ENCODE results near the gene GRIA4. TPM values are rescaled to one million over a fixed set of nuclear protein-coding genes. Genes with fewer than 3 reads are reported as not detected.
A peak's percentile ranks its signal among the peaks of the same experiment; 100 is the strongest.

The GRIA4 gene
- total RNA-seq, 2 experiments from 2014 or later, result not detected

GRCh38 chr11:105667441-105667840 is 57.6 kb downstream of the GRIA4 start:
- Mint-ChIP-seq H3K4me1 (ENCODE audit: low read depth) (peaks cover 2% of the 10 kb centered on the region), H3K27ac (no peak overlapping the region), H3K4me3 (no peak overlapping the region), H3K27me3 (no peaks in the 10 kb centered on the region), H3K36me3 (ENCODE audit: low read depth) (no peaks in the 10 kb centered on the region), H3K9me3 (no peaks in the 10 kb centered on the region)
- no peak for ATAC-seq
- DNase-seq, result no peak
- ChIA-PET CTCF (no interaction called here), POLR2A (no interaction called here)
- TF ChIP-seq, protein P1, sequence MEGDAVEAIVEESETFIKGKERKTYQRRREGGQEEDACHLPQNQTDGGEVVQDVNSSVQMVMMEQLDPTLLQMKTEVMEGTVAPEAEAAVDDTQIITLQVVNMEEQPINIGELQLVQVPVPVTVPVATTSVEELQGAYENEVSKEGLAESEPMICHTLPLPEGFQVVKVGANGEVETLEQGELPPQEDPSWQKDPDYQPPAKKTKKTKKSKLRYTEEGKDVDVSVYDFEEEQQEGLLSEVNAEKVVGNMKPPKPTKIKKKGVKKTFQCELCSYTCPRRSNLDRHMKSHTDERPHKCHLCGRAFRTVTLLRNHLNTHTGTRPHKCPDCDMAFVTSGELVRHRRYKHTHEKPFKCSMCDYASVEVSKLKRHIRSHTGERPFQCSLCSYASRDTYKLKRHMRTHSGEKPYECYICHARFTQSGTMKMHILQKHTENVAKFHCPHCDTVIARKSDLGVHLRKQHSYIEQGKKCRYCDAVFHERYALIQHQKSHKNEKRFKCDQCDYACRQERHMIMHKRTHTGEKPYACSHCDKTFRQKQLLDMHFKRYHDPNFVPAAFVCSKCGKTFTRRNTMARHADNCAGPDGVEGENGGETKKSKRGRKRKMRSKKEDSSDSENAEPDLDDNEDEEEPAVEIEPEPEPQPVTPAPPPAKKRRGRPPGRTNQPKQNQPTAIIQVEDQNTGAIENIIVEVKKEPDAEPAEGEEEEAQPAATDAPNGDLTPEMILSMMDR (IDR thresholded peaks at IDR 0.05), result no peak
- intact Hi-C loops (cut with micrococcal nuclease), result no loop called here

- CTCF ChIA-PET, result no interaction called here
- H3K27me3 Mint-ChIP-seq, result no peaks in the 10 kb centered on the region
- TF ChIP-seq, protein P1 (IDR thresholded peaks at IDR 0.05), result no peak
- no peaks in the 10 kb centered on the region for H3K36me3 Mint-ChIP-seq (ENCODE audit: low read depth)
- POLR2A ChIA-PET, result no interaction called here
- H3K9me3 Mint-ChIP-seq, result no peaks in the 10 kb centered on the region
- intact Hi-C loops (cut with micrococcal nuclease), result no loop called here
- H3K4me1 Mint-ChIP-seq (ENCODE audit: low read depth), result peaks cover 2% of the 10 kb centered on the region
- peak; percentile 14 for DNase-seq
- ATAC-seq, result no peak
- H3K4me3 Mint-ChIP-seq, result no peak overlapping the region
- no peak overlapping the region for H3K27ac Mint-ChIP-seq
Measured at GRCh38 chr11:105670811-105671210, 60.9 kb downstream of the GRIA4 start.

DNA sequence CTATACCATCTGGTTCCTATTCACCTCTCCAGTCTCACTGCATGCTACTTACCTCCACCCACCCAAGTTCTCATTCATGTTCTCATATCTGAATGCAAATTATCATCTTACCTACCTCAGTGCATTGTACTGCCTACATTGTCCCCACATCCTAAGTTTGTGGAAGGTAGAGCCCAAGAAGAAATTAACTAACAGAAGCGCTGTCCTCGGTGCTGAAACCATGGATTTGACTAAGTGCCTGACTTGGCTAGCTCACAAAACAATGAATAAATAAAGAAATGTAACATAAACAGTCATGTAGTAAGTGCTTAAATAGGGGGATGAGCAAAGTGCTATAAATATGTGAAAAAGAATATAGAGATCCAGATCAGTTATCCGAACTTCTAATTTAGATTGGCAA is 63.2 kb downstream of the GRIA4 start:
- ATAC-seq, result no peak
- Mint-ChIP-seq H3K36me3 (ENCODE audit: low read depth) (no peaks in the 10 kb centered on the region), H3K4me1 (ENCODE audit: low read depth) (peaks cover 2% of the 10 kb centered on the region), H3K27ac (no peak overlapping the region), H3K4me3 (no peak overlapping the region), H3K27me3 (no peaks in the 10 kb centered on the region), H3K9me3 (no peaks in the 10 kb centered on the region)
- TF ChIP-seq, protein P1 (IDR thresholded peaks at IDR 0.05), result no peak
- intact Hi-C loops (cut with micrococcal nuclease), result no loop called here
- CTCF ChIA-PET, result no interaction called here
- POLR2A ChIA-PET, result no interaction called here
- peak; percentile 40 for DNase-seq

DNA sequence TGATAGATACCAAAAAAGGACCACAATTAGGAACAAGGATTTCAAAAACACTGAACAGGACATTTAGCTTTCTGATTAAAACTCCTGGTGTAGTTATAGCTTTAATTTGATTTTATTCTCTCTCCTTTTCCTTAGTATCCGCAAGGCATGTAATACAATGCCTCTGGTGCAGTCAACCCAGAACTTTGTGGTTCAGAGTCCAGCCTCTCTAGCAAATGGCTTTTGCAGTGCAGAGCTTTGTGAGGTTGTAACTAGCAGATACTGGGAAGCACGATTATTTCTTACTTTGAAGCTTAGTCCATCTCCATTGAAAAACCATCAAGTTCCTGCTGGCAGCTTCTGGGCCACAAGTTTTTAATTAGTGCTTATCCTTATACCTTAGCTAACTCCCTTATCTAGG is 79.8 kb downstream of the GRIA4 start:
- Mint-ChIP-seq H3K27ac (no peak overlapping the region), H3K4me3 (no peak overlapping the region), H3K9me3 (no peaks in the 10 kb centered on the region), H3K36me3 (ENCODE audit: low read depth) (no peaks in the 10 kb centered on the region), H3K27me3 (no peaks in the 10 kb centered on the region), H3K4me1 (ENCODE audit: low read depth) (no peaks in the 10 kb centered on the region)
- ChIA-PET CTCF (no interaction called here), POLR2A (no interaction called here)
- intact Hi-C loops (cut with micrococcal nuclease), result no loop called here
- DNase-seq (no peak), ATAC-seq (no peak)
- TF ChIP-seq, protein P1 (IDR thresholded peaks at IDR 0.05), result no peak

- no peak overlapping the region for H3K27ac Mint-ChIP-seq
- H3K4me1 Mint-ChIP-seq (ENCODE audit: low read depth), result no peaks in the 10 kb centered on the region
- POLR2A ChIA-PET, result no interaction called here
- ATAC-seq (no peak), DNase-seq (no peak)
- intact Hi-C loops (cut with micrococcal nuclease), result no loop called here
- TF ChIP-seq, protein P1 (IDR thresholded peaks at IDR 0.05), result no peak
- no peaks in the 10 kb centered on the region for H3K27me3 Mint-ChIP-seq
- no peak overlapping the region for H3K4me3 Mint-ChIP-seq
- H3K36me3 Mint-ChIP-seq (ENCODE audit: low read depth), result no peaks in the 10 kb centered on the region
- CTCF ChIA-PET, result no interaction called here
- H3K9me3 Mint-ChIP-seq, result no peaks in the 10 kb centered on the region
Measured at GRCh38 chr11:105690467-105690866, 80.6 kb downstream of the GRIA4 start.
